HEK293T (cell line): ENCODE measurements around the gene FAM81A.

Experiments
- CTCF ChIA-PET: fragments of 350-600 bp; formaldehyde crosslinking; extraction: SDS; loops from one replicate; lab custom pipeline; 2021; ENCODE audit warnings: antibody characterized with exemption, inconsistent platforms; lab: Yijun Ruan, JAX
- POLR2A ChIA-PET: fragments of 350-600 bp; formaldehyde crosslinking; extraction: SDS; loops from one replicate; lab custom pipeline; 2020; ENCODE audit warnings: antibody characterized with exemption, inconsistent platforms; lab: Yijun Ruan, JAX
- DNase-seq: peaks from one replicate; pipeline ENCODE4 v3.0.0; 2012; ENCODE audit warnings: mixed read lengths; ENCODE audit errors: extremely low spot score
- ARNT ChIP-seq: fragments of 450-650 bp; IDR thresholded peaks from 2 replicates; pipeline ENCODE4 v1.6.1; 2017; ENCODE audit warnings: mild to moderate bottlenecking
- BHLHE40 ChIP-seq: fragments of 450-650 bp; IDR thresholded peaks from 2 replicates; pipeline ENCODE4 v1.6.1; 2016; ENCODE audit warnings: mild to moderate bottlenecking, moderate library complexity, borderline replicate concordance
- CTBP1 ChIP-seq: fragments of 450-650 bp; IDR thresholded peaks from 2 replicates; pipeline ENCODE4 v1.6.1; 2016; ENCODE audit warnings: borderline replicate concordance
- ELF4 ChIP-seq: fragments of 450-650 bp; IDR thresholded peaks from 2 replicates; pipeline ENCODE4 v1.6.1; 2017; ENCODE audit warnings: antibody characterized with exemption
- FOXA1 ChIP-seq: fragments of 450-650 bp; IDR thresholded peaks from 2 replicates; pipeline ENCODE4 v1.6.1; 2016; ENCODE audit warnings: mild to moderate bottlenecking
- FOXK2 ChIP-seq: fragments of 450-650 bp; IDR thresholded peaks from 2 replicates; pipeline ENCODE4 v1.6.1; 2016; ENCODE audit warnings: mild to moderate bottlenecking
- FOXM1 ChIP-seq: fragments of 450-650 bp; IDR thresholded peaks from 2 replicates; pipeline ENCODE4 v1.6.1; 2017; ENCODE audit warnings: mild to moderate bottlenecking, borderline replicate concordance
- HDGF ChIP-seq: fragments of 450-650 bp; IDR thresholded peaks from 2 replicates; pipeline ENCODE4 v1.6.1; 2017; ENCODE audit warnings: antibody characterized with exemption, borderline replicate concordance
- L3MBTL2 ChIP-seq: fragments of 450-650 bp; conservative IDR thresholded peaks from 2 replicates; pipeline ENCODE4 v1.6.1; 2016; ENCODE audit warnings: mild to moderate bottlenecking
- LEF1 ChIP-seq: fragments of 450-650 bp; IDR thresholded peaks from 2 replicates; pipeline ENCODE4 v1.6.1; 2017; ENCODE audit warnings: mild to moderate bottlenecking, borderline replicate concordance
- NFRKB ChIP-seq: fragments of 450-650 bp; IDR thresholded peaks from 2 replicates; pipeline ENCODE4 v1.6.1; 2016; ENCODE audit warnings: mild to moderate bottlenecking, moderate library complexity
- SP1 ChIP-seq: fragments of 450-650 bp; IDR thresholded peaks from 2 replicates; pipeline ENCODE4 v1.6.1; 2017
- SUZ12 ChIP-seq: fragments of 450-650 bp; IDR thresholded peaks from 2 replicates; pipeline ENCODE4 v1.6.1; 2016; ENCODE audit warnings: mild to moderate bottlenecking
- TARDBP ChIP-seq: fragments of 450-650 bp; IDR thresholded peaks from 2 replicates; pipeline ENCODE4 v1.6.1; 2016
- ZNF384 ChIP-seq: fragments of 450-650 bp; IDR thresholded peaks from 2 replicates; pipeline ENCODE4 v1.6.1; 2016
- TF ChIP-seq, protein P1 (sequence below): fragments of 450-650 bp; IDR thresholded peaks from 2 replicates; pipeline ENCODE4 v1.6.1; 2016

The FAM81A gene

DNA sequence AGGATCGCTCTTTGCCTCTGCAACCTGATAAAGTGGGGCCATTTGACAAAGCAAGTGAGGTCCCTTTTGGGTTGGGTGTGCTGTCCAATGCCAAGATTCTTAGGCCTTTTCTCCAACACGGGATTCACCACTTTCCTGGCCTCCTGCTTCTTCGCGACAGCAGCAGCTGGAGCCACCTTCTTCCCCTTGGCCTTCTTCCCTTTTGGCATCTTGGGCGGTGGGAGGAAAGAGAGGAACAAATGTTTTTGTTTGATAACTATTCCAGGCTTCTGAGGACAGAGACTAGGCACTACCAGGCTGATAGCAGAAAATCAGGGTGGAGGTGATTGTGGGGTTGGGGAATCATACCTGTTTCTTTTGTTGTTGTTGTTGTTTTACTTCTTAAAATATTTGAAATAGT lies 30.0 kb upstream of the FAM81A start:
- CTCF ChIA-PET: no interaction called here
- no peak for DNase-seq
- POLR2A ChIA-PET: no interaction called here
- TF ChIP-seq CTBP1 (no peak), ARNT (no peak)

DNA sequence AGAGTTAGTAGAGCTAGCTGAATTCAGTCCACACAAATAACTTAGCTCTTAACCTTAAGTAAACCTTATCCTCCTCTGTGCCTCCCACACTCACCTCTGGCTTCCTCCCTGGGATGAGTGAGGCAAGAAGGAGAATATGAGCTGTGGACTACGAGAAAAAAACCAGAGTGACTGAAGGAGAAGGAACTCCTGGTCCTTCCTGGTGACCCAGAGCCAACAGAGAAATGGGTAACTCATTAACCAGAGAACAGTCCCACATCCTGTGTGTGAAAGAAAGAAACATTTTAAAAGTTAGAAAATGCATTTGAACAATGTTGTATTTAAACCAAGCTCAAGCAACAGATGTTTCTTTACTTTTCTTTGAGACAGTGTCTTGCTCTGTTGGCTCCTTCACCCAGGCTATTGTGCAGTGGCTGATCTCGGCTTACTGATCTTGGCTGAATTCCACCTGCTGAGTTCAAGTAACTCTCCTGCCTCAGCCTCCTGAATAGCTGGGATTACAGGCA lies 27.5 kb upstream of the FAM81A start:
- TF ChIP-seq FOXA1 (no peak), TARDBP (no peak), ELF4 (no peak), L3MBTL2 (no peak), NFRKB (no peak), BHLHE40 (no peak), SUZ12 (no peak), CTBP1 (no peak)
- ChIA-PET CTCF (interaction anchor here (0.6 kb wide), 1 partner anchor 613 kb away, joined by 3 read pairs; no protein-coding TSS in a partner anchor), POLR2A (no interaction called here)
- DNase-seq: no peak

DNA sequence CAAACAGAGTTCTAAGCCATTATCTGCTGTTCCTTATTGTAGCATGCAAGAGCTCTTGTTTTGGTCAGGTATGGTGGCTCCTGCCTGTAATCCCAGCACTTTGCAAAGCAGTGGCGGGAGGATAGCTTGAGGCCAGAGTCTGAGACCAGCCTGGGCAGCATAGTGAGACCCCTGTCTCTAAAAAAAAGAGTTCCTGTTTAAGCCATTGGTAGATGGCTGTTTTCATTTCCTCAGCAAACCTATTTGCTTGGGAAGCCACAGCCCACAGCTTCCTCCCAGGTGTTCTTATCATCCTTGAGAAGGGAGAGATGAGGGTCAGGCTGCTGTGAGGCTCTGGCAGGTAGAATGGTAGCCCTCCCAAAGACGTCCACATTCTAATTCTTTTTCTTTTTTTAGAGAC lies 24.4 kb upstream of the FAM81A start:
- CTCF ChIA-PET: no interaction called here
- POLR2A ChIA-PET: no interaction called here
- DNase-seq: no peak
- no peak for TF ChIP-seq CTBP1
- TF ChIP-seq, protein P1, sequence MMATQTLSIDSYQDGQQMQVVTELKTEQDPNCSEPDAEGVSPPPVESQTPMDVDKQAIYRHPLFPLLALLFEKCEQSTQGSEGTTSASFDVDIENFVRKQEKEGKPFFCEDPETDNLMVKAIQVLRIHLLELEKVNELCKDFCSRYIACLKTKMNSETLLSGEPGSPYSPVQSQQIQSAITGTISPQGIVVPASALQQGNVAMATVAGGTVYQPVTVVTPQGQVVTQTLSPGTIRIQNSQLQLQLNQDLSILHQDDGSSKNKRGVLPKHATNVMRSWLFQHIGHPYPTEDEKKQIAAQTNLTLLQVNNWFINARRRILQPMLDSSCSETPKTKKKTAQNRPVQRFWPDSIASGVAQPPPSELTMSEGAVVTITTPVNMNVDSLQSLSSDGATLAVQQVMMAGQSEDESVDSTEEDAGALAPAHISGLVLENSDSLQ: no peak
- no peak for TF ChIP-seq SP1
- no peak for TF ChIP-seq SUZ12
- TF ChIP-seq ELF4: no peak
- TF ChIP-seq FOXM1: no peak

DNA sequence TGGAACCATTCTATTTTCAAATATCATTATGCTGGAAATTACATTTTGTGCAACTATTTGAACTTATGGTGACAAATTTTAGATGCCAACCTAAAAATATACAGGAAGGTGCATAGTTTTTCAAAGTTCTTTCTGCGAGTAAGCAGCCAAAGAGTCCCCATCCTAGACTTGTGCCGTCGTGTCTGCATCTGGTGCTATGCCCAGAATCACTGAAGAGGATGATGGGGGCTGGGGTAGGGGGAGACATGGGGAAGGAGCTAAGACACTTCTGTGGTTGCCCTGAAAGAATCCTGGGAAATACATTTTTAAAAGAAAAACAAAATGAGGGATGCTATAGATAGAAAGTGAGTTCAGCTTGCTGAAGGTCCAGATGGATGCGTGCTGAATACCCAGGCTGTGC lies 21.2 kb upstream of the FAM81A start:
- DNase-seq: no peak
- CTCF ChIA-PET: no interaction called here
- no peak for TF ChIP-seq SUZ12
- no peak for TF ChIP-seq FOXM1
- TF ChIP-seq SP1: no peak
- no peak for TF ChIP-seq TARDBP
- TF ChIP-seq ELF4: no peak
- no peak for TF ChIP-seq ARNT
- no peak for TF ChIP-seq BHLHE40
- TF ChIP-seq FOXA1: no peak
- TF ChIP-seq CTBP1: no peak
- no peak for TF ChIP-seq LEF1
- TF ChIP-seq FOXK2: no peak
- TF ChIP-seq, protein P1: no peak
- TF ChIP-seq HDGF: no peak
- no peak for TF ChIP-seq ZNF384
- no peak for TF ChIP-seq L3MBTL2
- TF ChIP-seq NFRKB: no peak
- POLR2A ChIA-PET: no interaction called here

DNA sequence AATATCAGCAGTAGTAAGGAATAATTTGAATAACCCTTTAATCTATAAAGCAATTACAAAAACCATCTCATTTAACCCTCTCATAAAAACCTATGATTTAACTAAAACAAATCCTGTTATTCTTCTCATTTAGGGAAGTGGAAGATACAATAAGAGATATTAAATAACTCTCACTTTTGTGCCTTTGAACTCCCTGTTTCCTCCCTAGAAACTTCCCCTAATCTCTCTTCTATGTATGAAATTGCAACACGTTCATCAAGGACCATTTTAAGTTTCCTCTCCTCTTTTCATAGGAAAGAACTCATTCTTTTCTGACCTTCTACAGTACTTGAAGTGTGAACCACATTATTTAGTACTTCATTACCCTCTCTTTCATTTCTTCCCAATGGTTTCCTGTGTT lies 18.8 kb upstream of the FAM81A start:
- ChIA-PET CTCF (no interaction called here), POLR2A (no interaction called here)
- TF ChIP-seq HDGF (no peak), FOXM1 (no peak), LEF1 (no peak), L3MBTL2 (no peak), CTBP1 (no peak), TARDBP (no peak), ZNF384 (no peak), BHLHE40 (no peak), NFRKB (no peak), SP1 (no peak), SUZ12 (no peak), ARNT (no peak)
- TF ChIP-seq, protein P1: no peak
- no peak for DNase-seq

DNA sequence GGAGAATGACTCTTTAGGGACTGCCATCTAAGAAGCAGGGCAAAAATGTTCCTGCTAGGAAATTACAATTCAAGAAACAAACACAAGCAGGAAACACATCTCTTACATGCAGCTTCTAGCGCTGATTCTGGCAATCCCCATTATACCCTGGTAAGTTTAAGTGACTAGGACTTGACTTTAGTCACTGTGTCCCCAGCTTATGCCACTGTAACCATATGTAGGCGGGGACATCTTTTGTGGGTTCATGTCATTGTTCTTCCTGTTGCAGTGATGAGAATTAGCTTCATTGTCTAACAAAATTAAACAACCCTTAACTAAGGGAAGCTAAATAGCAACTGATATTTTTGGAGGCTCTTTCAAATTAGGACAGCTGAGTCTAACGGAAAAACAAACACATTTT lies 17.9 kb upstream of the FAM81A start:
- no peak for DNase-seq
- TF ChIP-seq SP1 (no peak), TARDBP (no peak), CTBP1 (no peak), FOXA1 (no peak), FOXM1 (no peak), ZNF384 (no peak), ARNT (no peak), ELF4 (no peak)
- ChIA-PET POLR2A (no interaction called here), CTCF (no interaction called here)

DNA sequence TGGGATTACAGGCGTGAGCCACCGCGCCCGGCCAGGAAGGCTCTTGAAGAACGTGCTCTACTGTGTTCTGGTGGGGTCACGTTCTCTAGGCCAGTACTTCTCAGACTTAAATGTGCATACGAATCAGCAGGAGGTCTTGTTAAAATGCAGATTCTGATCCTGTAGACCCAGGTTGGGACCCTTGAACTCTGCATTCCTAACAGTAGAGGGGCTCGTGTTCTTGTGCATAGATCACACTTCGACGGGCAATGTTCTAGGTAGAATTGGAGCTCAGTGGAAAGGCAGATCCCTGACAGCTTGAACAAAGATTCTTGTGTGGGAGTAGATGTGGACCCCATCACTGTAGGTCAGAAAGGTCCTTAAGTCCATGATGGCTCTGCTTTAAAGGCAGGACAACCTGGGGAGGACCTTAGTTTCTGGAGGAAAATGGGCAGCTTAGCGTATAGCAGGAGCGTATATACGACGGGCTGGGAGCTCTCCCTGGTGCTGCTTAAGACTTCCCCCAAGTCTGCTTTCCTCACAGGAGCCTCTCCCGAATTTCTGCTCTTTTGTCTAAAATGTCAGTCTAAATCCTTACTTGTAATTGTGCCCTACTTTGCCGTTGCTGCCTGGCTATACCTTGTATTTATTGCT lies 16.9 kb upstream of the FAM81A start:
- CTCF ChIA-PET: no interaction called here
- POLR2A ChIA-PET: no interaction called here
- no peak for DNase-seq
- TF ChIP-seq TARDBP (no peak), HDGF (no peak), CTBP1 (no peak), ARNT (no peak), SP1 (no peak), FOXA1 (no peak), FOXK2 (no peak), ZNF384 (no peak), ELF4 (no peak), LEF1 (no peak), L3MBTL2 (no peak), SUZ12 (no peak), FOXM1 (no peak), BHLHE40 (no peak), NFRKB (no peak)
- TF ChIP-seq, protein P1: no peak
